ENCODE data around the gene CACNB4.

DNA sequence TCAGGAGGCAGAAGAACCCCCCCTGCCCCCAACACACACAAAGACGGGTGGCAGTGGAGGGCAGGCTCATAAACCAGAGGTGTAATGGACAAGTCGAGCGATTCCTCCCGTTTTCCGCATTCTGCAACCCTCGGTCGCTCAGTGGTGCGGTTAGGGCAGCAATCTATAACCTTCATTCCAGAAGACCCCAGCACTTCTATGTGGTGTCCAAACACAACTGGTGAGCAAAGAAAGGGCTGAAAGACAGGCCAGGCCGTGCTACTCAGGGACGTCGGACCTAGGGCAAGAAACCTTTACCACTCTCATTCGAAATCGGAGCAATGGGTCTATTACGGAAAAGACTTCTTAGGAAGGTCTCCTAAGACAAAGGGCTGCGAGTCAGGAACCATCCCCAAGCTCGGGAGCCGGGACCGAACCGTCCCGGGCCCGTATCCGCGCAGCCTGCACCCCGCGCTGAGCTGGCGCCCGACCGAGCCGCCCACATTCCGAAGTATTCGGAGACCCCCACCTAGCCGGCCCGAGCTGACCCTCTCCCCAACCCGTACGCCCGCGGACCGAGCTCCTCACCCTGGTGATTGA is 271.2 kb downstream of the CACNB4 start:
- TF ChIP-seq REST (IDR thresholded peaks at IDR 0.05; ENCODE audit: insufficient read depth in 1 of 2, low read depth in 2 of 2, low read length in 2 of 2) (no peak), POLR2AphosphoS5 (IDR thresholded peaks at IDR 0.05; ENCODE audit: low read depth, low read length) (no peak), TAF1 (IDR thresholded peaks at IDR 0.05; ENCODE audit: borderline replicate concordance, insufficient read depth, low read length) (no peak), SIN3A (IDR thresholded peaks at IDR 0.05; ENCODE audit: borderline replicate concordance, insufficient read depth, low read length) (no peak)

Measured in PFSK-1 (cell line).